COLO829 (cell line): ENCODE data around the gene TREM1.
"Not testable (repeated sequence)": the region's sequence is repeated elsewhere in the genome, so short reads cannot be mapped to it uniquely, and the experiment has no call there.

ENCODE experiments used
- DNase-seq: peaks from one replicate; pipeline ENCODE4 v3.0.0; 2012; ENCODE audit warnings: low spot score

The TREM1 gene

GRCh38 chr6:41257369-41258195, 28.9 kb downstream of the TREM1 start:
- no peak for DNase-seq

DNA sequence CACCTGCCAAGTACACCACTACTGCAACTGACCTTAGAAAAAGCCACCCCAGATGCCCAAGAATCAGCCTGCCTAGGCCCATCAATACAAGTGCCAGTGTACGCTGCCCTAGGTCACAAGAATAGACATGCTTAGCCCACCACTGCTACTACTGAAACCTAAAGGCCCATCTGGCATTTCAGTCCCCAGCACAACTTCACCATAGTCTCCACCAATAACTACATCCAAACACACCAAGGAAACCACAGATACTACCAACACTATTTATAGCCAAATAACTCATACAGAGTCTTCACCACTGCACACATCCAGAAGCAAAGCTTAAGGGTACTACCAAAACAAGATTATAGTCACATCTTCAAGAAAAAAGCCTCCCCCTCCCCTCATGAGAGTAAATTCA, 30.1 kb downstream of the TREM1 start:
- no peak for DNase-seq

GRCh38 chr6:41255638-41256246, 30.7 kb downstream of the TREM1 start:
- no peak for DNase-seq

DNA sequence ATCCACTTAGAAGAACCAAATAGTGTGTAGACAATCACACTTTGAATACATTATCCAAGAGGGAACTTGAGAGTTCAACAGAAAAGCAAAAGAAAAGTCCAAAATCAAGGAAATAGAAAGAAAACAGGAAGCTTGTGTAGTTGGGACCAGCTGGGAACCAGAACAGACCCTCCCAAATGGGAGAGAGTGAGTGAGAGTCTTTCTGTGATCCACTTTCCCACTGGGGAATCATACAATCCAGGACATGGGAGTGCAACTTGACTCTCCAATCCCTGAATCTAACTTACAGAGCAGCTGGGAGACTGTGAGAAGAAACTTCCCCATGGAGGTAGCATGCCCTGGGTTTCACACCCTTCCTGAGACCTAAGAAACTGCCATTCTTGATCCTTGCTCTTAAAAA, 31.4 kb downstream of the TREM1 start:
- no peak for DNase-seq

- no peak for DNase-seq
These were observed 33.9 kb downstream of the TREM1 start for GRCh38 chr6:41252401-41253169.

- DNase-seq, result no peak
These were observed 38.4 kb downstream of the TREM1 start for GRCh38 chr6:41247882-41248705.

- DNase-seq, result no peak
These were observed 39.1 kb downstream of the TREM1 start for GRCh38 chr6:41247288-41247865.

- DNase-seq, result not testable (repeated sequence)
These were observed 40.0 kb downstream of the TREM1 start for GRCh38 chr6:41246529-41246928.

DNA sequence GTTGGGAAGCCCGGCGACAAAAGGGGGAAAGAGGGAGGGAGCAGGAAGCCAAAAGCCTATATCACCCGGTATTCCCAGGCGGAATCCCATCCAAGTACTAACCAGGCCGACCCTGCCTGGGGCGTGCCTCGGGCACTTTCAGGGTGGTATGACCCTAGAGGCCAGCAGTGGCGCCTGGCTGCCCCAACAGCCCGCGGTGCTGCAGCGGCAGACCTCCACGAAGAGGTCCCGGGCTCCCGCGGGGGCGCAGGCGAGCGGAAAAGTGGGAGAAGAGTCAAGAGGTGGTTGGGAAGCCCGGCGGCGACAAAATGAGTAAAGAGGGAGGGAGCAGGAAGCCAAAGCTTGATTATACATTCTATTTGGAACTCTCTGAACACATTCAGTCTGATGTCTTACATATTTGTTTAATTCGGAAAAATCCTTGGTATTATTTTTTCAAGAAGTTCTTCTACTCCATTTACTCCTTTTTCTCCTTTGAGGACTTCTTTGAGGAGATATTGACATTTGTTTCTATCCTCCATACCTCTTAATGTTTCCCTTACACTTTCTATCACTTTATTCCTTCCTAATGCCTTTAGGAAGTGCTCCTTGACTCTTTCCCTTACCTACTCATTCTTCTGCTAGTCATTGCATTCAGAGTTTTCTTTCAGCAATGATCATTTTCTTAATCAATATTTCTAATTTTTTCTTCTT, 46.9 kb downstream of the TREM1 start:
- DNase-seq, result no peak

DNA sequence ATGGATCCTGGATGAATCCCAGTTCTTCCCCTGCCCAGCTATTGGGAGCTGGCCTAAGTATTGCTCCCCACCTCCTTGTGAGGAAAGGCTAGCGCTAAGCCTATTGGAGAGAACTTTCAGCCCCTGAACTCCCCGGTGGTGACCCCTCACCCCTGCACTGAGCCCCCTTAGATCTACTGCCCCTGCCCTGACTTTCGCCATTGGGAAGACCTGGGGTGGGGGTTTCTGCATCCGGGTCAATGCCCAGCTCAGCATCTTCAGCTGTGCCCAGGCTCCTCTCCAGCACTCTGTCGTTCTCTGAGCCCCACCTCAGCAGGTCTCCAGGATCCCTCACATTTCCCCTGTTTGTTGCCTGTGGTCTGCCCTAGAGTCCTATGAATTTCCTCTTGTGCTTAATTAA, 49.4 kb downstream of the TREM1 start:
- DNase-seq, result no peak

DNA sequence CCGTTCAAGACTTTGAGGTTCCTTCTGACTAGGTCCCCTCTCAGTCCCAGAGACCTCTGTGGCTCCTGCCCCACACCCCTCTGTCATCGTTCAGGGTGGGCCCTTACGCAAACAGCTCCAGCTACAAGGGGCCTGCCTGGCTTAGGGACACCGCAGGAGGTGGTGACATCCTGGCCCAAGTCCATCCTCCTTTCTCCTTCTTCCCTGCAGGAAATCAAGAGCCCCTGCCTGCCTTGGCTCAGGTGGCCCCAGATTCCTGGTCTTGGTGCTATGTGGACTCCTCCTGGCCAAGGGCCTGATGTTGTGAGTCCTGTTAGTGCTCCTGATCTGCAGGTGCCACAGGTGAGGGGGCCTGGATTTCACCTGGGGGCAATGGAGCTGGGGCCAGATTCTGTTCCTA, 50.2 kb downstream of the TREM1 start:
- DNase-seq, result no peak

- DNase-seq, result no peak
These were observed 53.8 kb downstream of the TREM1 start for GRCh38 chr6:41232667-41233066.

DNA sequence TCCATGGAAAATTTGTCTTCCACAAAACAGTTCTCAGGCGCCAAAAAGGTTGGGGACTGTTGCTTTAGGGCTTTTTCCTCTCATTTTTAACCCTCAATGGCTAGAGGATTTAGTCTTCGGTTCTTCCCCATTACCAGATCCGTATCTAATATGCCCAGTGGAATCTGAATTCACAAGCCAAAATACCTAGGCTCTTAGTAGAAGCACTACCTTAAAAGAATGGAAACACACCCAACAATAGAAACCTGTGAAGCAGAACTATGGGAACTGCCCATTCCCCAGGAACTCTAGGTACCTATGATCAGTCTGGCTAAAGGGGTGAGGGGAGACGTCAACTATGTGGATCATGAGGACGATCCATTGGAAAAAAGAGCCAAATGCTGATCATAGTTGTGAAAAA, 55.2 kb downstream of the TREM1 start:
- DNase-seq, result no peak

DNA sequence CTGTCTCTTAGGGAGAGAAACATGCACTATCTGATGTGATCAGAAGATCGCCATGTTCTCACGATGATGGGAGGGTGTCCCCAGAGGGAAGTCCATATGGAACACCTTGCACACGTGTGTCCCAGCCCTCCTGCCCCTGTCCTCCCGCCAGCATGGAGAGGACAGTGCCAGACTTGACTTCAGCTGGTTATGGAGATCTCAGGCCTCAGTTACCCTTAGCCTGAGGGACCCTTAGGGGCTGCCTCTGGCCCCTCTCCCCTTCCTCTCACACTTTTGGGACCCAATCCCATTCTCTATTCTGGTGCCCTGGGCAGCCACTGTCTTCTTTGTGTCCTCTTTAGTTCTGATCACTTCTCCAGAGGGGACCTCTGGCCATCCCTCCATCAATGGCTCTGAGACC, 56.8 kb downstream of the TREM1 start:
- no peak for DNase-seq

DNA sequence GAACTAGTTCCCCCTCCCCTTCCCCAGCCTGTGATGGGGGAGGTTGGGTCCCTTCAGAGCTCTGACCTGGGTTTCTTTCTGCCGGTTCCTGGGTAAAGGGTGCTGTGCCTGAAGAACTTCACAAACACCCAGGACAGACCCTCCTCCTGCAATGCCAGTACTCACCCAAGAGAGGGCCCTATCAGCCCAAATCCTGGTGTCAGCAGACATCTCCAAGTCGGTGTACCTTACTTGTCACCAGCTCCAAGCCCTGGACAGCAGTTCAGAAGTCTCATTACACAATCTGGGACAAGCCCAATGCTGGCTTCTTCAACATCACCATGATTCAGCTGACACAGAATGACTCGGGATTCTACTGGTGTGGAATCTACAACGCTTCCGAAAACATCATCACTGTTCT, 57.9 kb downstream of the TREM1 start:
- DNase-seq, result no peak

DNA sequence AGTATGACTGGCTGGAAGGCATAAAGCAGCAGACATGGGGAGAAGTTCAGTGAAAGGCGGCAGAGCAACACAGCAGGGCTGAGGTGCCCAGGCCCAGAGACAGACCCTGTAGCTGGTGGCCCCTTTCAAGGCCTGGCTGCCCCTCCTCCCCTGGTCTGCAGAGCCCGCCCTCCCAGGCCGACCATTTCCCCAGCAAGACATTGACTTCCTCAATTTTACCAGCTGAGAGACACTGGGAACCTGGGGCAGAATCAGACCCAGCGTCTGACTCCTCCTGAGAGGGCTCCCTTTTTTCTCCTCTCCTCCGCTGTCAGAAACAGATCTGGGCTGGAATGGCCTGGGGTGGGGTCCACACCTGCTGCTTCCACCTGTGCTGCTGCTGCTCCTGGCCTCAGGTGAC, 58.4 kb downstream of the TREM1 start, which contains the start of gene TREML4:
Gene TREML4, plus strand, starts transcription at position 254 of the 400 bp plus-strand sequence. Its CDS starts 79 bp downstream, at position 333.
- DNase-seq, result no peak

- DNase-seq, result no peak
These were observed 59.7 kb downstream of the TREM1 start for GRCh38 chr6:41226752-41227151.

DNA sequence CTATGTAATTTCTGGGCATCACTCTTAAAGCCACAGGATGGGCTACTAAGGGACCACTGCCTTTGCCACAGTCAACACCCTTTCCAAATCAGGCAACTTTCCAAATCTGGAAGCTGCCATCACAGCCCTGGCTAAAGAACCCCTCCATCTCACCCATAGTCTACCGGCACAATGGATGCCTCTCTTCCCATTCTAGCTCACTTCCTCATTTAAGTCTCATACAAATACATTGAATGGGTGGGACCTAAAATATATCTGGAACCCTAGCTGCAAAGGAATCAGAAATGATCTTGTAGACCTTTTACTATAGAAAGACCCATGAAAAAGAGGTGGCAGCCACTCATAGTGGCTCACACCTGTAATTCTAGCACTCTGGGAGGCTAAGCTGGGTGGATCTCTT, 61.7 kb downstream of the TREM1 start:
- no peak for DNase-seq
